GM18858 (cell line): ENCODE measurements around the gene NXPH4.

Experiments used
- ATAC-seq: cut with Tn5 transposase; IDR thresholded peaks from one replicate; pipeline ENCODE4 v1.9.1; 2021; ENCODE audit not compliant: unreplicated experiment

Gene NXPH4

GRCh38 chr12:57270966-57271470, 54.4 kb downstream of the NXPH4 start:
- no peak for ATAC-seq

DNA sequence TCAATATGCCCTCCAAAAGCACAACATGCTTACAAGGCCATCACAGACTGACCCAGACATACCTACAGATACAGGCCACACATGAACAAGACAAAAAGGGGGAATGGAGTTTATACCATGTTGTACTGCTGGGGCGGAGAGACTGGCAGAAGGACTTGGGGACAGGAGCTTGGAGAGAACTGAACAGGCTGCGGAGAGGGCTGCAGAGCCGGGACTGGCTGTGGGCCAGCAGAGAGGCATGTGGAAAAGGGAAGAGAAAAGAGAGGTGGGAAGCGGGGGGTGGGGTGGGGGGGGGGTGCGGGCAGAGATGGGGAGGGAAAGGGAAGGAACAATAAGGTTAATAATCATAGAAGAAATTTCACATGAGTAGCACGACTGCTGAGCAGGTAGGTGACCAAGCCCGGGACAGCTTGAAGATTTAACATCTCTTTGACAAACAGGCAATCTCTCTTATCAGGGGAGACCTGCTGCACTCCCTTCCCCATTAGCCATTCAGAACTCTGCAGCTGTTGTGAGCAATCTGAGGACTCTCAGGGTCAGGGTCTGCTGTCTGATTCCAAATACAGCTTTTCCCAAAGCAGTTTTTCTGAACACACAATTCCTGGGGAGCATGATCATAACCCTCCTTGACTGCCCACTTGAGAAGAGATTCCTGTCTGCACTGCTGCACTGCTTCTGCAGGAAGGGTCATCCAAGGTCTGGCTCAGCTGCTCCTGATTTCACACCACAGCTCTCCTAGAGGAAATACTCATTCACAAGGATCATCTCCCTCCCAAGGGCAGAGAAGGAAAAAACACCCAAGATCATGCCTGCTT, 56.0 kb downstream of the NXPH4 start:
- ATAC-seq = no peak

DNA sequence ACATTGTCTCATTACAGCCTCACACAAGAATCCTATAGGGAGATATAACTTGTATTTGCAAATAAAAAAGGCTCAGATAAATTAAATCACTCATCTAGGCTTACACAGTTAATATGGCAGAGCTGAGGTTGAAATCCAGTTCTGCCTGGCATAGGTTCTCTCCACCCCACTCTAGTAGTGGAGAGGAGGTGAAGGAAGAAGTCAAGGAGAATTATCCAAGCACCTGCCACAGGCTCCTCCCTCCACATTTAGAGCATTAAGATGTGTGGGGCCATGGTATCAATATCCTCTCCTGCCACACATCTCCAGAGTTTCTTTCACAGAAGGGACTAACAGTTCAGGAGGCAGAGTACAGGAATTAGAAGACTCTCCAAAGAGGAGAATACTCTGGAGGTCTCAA, 56.9 kb downstream of the NXPH4 start:
- ATAC-seq = no peak
